NCI-H2171 (cell line): ENCODE results near the gene PCSK6.
"Not testable (repeated sequence)": the region's sequence is repeated elsewhere in the genome, so short reads cannot be mapped to it uniquely, and the experiment has no call there.

ENCODE experiments used
- DNase-seq: peaks from one replicate; lab custom pipeline; 2025; lab: John Stamatoyannopoulos, UW

The PCSK6 gene

DNA sequence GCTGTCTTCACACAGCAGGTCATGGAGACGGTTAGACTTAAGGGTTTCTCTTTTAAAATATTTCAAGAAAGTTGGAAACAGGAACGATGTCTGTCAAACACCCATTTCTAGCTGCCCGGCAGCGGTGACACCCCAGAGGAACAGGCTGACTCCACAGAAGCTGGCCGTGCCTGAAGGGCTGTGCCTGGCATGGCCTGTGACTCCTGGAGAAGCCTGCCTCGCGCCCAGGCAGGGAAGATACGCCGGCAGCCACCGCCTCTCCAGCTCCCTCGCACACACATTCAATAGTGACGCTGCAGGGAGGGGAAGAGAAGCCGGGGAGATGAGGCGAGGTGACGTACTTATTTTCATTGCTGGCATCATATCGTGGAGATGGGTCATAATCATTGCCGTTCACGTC, 59.9 kb downstream of the PCSK6 start:
- DNase-seq = no peak

DNA sequence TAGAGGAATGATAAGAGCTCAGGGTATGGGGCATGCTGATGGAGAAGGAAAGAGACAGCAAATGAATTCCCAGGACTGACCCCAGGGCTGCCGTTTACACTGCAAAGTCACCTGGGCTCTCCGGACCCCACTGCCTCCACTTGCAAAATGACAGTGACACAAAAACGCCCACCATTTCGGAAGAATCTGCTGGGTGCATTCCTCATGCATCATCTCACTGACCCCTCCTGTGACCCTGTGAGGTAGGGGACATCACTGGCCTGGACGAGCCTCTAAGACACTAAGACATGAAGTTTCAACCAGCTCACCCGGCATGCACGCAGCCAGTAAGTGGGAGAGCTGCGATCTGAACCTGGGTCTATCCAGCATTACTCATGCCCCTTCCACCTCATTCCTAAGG, 60.3 kb downstream of the PCSK6 start:
- no peak for DNase-seq

DNA sequence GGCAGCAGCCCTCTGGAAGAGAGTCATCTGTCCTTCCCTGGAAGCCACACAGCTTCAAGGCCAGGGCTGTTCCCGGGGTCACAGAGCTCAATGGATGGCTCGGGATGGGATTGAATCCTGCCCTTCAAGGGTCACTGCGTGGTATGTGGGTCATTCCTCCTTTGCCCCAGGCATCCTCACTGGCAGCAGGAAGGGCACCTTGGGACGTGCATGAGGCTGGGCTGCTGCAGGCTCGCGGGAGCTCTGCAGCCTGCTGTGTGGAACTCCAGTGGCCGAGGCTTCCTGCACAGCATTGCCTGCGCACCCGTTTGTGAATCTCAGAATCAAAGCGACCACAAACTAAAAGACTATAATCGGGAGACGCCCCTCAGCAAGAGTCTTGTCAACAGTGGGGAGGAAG, 60.7 kb downstream of the PCSK6 start:
- no peak for DNase-seq

GRCh38 chr15:101427606-101428487, 61.7 kb downstream of the PCSK6 start:
- DNase-seq = no peak

GRCh38 chr15:101426761-101427333, 62.7 kb downstream of the PCSK6 start:
- DNase-seq = peak; percentile 39

GRCh38 chr15:101425787-101426365, 63.6 kb downstream of the PCSK6 start:
- no peak for DNase-seq

GRCh38 chr15:101424984-101425383, 64.5 kb downstream of the PCSK6 start:
- DNase-seq = no peak

GRCh38 chr15:101420232-101420631, 69.3 kb downstream of the PCSK6 start:
- no peak for DNase-seq

- not testable (repeated sequence) for DNase-seq
Measured at GRCh38 chr15:101416475-101416874, 73.0 kb downstream of the PCSK6 start.

- no peak for DNase-seq
Measured at GRCh38 chr15:101413239-101413638, 76.3 kb downstream of the PCSK6 start.

GRCh38 chr15:101411581-101411980, 77.9 kb downstream of the PCSK6 start:
- DNase-seq = no peak

DNA sequence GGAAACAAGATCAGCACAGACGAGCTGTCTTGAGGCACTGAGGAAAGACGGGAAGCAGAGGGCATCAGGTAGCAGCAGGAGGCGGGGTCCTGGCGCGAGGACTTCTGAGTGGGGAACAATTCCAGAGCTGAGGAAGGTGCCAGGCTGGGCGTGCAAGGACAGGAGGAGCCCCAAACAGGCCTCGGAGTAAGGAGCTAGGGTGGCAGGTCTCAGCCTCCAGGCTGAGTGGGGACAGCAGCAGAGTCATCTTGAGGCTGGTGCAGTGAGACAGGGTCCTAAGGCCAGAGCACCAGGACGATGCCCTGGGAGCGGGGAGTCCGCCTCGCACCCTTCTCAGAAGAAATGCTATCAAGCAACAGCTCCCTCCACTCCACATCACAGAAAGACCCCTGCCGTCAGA, 78.4 kb downstream of the PCSK6 start:
- DNase-seq = no peak

GRCh38 chr15:101410612-101411011, 78.9 kb downstream of the PCSK6 start:
- no peak for DNase-seq

GRCh38 chr15:101409621-101410020, 79.9 kb downstream of the PCSK6 start:
- no peak for DNase-seq

GRCh38 chr15:101407966-101408775, 81.3 kb downstream of the PCSK6 start:
- DNase-seq = no peak

GRCh38 chr15:101407439-101407838, 82.1 kb downstream of the PCSK6 start:
- DNase-seq = no peak

GRCh38 chr15:101406526-101407195, 82.8 kb downstream of the PCSK6 start:
- no peak for DNase-seq

- no peak for DNase-seq
Measured at GRCh38 chr15:101406036-101406435, 83.5 kb downstream of the PCSK6 start.

DNA sequence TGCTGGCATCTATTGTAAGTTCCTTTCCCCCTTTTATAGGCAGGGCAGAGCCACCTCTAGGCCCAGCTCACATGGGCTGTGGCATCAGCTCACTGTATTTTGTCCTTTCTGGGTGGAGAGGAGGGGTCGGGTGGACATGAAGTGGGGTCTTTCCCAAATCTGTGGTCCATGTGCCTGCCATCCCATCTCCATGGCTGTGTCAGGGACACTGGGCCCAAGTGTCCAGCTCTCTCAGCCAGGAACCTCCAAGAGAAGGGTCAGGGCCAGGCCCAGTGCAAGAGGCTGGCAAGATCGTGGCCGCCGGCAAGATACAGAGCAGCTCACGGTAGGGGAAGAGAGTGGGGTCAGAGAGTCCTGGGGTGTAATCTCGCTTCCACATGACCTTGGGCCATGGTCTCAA, 85.3 kb downstream of the PCSK6 start:
- no peak for DNase-seq

GRCh38 chr15:101402883-101403282, 86.6 kb downstream of the PCSK6 start:
- DNase-seq = not testable (repeated sequence)

DNA sequence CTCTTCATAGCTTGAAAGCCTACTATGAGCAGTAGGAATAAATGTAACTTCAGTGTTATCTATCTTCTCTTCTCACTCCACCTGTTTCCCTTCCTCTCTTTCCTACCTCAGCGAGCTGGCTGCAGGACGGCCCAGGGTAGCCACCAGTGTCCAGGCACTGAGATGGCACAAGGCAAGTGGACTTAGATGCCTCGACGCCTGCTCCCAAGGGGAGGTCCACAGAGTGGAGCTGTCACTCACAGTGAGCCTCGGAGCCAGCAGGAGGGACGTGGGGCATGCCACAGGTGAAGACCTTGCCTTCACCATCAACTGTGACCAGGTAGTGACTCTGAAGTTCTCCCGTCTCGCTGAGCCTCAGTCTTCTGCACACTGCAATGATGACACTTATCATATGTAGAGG, 88.2 kb downstream of the PCSK6 start:
- DNase-seq = no peak

- no peak for DNase-seq
Measured at GRCh38 chr15:101399431-101399830, 90.1 kb downstream of the PCSK6 start.
